SK-N-SH (cell line): ENCODE results near the gene DMRTB1.

Experiments
- ELF1 ChIP-seq: IDR thresholded peaks from 2 replicates; pipeline ENCODE4 v1.4.0; 2012
- EP300 ChIP-seq, 2 experiments: IDR thresholded peaks; 2 replicates each; pipeline versions ENCODE4 v1.4.0 to v1.6.1; 2012; ENCODE audit warnings: borderline replicate concordance in 1 of 2, low read depth in 1 of 2, low read length in 1 of 2
- EZH2phosphoT487 ChIP-seq: fragments of 200-600 bp; sonication (generic); IDR thresholded peaks from 2 replicates; pipeline ENCODE4 v1.6.1; 2017; ENCODE audit warnings: low read depth, mixed run types, mild to moderate bottlenecking, antibody characterized with exemption, moderate library complexity, borderline replicate concordance
- GABPA ChIP-seq: IDR thresholded peaks from 2 replicates; pipeline ENCODE4 v1.4.0; 2012; ENCODE audit warnings: low read depth, mild to moderate bottlenecking
- RXRA ChIP-seq: IDR thresholded peaks from 2 replicates; pipeline ENCODE4 v1.4.0; 2012; ENCODE audit warnings: low read depth, mild to moderate bottlenecking, borderline replicate concordance
- TF ChIP-seq, protein P1 (sequence below): fragments of 200-600 bp; sonication (generic); IDR thresholded peaks from 2 replicates; pipeline ENCODE4 v1.6.1; 2017; ENCODE audit warnings: antibody characterized with exemption, mild to moderate bottlenecking, moderate library complexity

- TF ChIP-seq RXRA (no peak), EP300 (IDR thresholded peaks at IDR 0.05; ENCODE audit: borderline replicate concordance in 1 of 2, low read depth in 1 of 2, low read length in 1 of 2) (no peak), EZH2phosphoT487 (no peak), GABPA (no peak), ELF1 (no peak)
- TF ChIP-seq, protein P1, sequence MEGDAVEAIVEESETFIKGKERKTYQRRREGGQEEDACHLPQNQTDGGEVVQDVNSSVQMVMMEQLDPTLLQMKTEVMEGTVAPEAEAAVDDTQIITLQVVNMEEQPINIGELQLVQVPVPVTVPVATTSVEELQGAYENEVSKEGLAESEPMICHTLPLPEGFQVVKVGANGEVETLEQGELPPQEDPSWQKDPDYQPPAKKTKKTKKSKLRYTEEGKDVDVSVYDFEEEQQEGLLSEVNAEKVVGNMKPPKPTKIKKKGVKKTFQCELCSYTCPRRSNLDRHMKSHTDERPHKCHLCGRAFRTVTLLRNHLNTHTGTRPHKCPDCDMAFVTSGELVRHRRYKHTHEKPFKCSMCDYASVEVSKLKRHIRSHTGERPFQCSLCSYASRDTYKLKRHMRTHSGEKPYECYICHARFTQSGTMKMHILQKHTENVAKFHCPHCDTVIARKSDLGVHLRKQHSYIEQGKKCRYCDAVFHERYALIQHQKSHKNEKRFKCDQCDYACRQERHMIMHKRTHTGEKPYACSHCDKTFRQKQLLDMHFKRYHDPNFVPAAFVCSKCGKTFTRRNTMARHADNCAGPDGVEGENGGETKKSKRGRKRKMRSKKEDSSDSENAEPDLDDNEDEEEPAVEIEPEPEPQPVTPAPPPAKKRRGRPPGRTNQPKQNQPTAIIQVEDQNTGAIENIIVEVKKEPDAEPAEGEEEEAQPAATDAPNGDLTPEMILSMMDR, result no peak
Measured at GRCh38 chr1:53470155-53470554, 11.0 kb downstream of the DMRTB1 start.
